ENCODE measurements around the gene NTRK3.

DNA sequence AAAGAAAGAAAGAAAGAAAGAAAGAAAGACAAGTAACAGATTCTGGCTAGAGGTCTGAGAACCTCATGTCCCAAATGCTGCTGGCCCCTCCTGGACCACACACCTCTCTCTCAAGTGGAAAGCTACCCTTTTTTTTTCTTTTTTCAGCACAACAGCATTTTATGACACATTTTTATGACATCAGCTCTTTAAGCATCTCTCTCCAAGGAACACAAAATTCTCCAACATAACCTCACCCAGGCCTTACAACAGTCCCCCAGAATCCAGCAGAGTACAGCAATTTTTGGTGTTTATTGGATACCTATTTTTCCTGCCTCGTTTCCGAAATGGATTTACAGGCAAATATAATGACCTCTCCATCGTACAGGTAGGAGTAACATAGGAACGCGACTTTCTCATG lies 11.2 kb upstream of the NTRK3 start:
- TF ChIP-seq GATA2 (IDR thresholded peaks at IDR 0.05; ENCODE audit: insufficient read depth, insufficient read length, low read depth, low read length) (no peak), POLR2A (IDR thresholded peaks at IDR 0.05; ENCODE audit: low read depth, low read length) (no peak), POLR2AphosphoS5 (IDR thresholded peaks at IDR 0.05; ENCODE audit: insufficient read depth, low read depth, low read length) (no peak), FOS (IDR thresholded peaks at IDR 0.05; ENCODE audit: borderline replicate concordance, insufficient read depth, low read length) (no peak), JUN (IDR thresholded peaks at IDR 0.05; ENCODE audit: borderline replicate concordance, insufficient read depth, insufficient read length, low read depth) (no peak), EZH2 (IDR thresholded peaks at IDR 0.05; ENCODE audit: borderline replicate concordance, low read depth, low read length, severe bottlenecking) (no peak)
- TF ChIP-seq, protein P1, sequence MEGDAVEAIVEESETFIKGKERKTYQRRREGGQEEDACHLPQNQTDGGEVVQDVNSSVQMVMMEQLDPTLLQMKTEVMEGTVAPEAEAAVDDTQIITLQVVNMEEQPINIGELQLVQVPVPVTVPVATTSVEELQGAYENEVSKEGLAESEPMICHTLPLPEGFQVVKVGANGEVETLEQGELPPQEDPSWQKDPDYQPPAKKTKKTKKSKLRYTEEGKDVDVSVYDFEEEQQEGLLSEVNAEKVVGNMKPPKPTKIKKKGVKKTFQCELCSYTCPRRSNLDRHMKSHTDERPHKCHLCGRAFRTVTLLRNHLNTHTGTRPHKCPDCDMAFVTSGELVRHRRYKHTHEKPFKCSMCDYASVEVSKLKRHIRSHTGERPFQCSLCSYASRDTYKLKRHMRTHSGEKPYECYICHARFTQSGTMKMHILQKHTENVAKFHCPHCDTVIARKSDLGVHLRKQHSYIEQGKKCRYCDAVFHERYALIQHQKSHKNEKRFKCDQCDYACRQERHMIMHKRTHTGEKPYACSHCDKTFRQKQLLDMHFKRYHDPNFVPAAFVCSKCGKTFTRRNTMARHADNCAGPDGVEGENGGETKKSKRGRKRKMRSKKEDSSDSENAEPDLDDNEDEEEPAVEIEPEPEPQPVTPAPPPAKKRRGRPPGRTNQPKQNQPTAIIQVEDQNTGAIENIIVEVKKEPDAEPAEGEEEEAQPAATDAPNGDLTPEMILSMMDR (IDR thresholded peaks at IDR 0.05; ENCODE audit: extremely low read depth in 1 of 2, insufficient read depth in 1 of 2, low read depth in 1 of 2, low read length in 2 of 2) = no peak

All from endothelial cell of umbilical vein (primary cell).